Measurements from ENCODE around the gene VSIG10L2. TPM values are rescaled to one million over a fixed set of nuclear protein-coding genes. Genes with fewer than 3 reads are reported as not detected.
"Not testable (repeated sequence)": the region's sequence is repeated elsewhere in the genome, so short reads cannot be mapped to it uniquely, and the experiment has no call there.

The VSIG10L2 gene
- polyA plus RNA-seq, 4 donors = 0.01 to 0.10 TPM; not detected in 2

GRCh38 chr11:125910226-125910849, 35.5 kb upstream of the VSIG10L2 start:
- DNase-seq = no peak
- FAIRE-seq = no peak
- Histone ChIP-seq H3K27me3 (ENCODE audit: control insufficient read depth in 3 of 3, insufficient read depth in 3 of 3, low read length in 3 of 3) (peaks cover 0 to 6% (median 0%) of the 10 kb centered on the region in 3 donors), H3K4me1 (ENCODE audit: control insufficient read depth in 3 of 3, insufficient read depth in 2 of 3, low read depth in 1 of 3, low read length in 2 of 3) (no peaks in the 10 kb centered on the region), H3K27ac (ENCODE audit: low read depth in 1 of 3, low read length in 2 of 3) (no peak overlapping the region), H3K4me3 (ENCODE audit: low read depth in 1 of 3, low read length in 3 of 3) (no peak overlapping the region), H3K9me3 (ENCODE audit: control insufficient read depth in 2 of 2, insufficient read depth in 1 of 2, low read depth in 1 of 2, low read length in 1 of 2) (no peaks in the 10 kb centered on the region), H3K36me3 (ENCODE audit: control insufficient read depth in 3 of 3, insufficient read depth in 2 of 3, low read depth in 1 of 3, low read length in 3 of 3) (no peaks in the 10 kb centered on the region)
- 59 to 72% (median 66%) methylated on average over 8 of the region's 8 CpGs for WGBS, 3 donors

DNA sequence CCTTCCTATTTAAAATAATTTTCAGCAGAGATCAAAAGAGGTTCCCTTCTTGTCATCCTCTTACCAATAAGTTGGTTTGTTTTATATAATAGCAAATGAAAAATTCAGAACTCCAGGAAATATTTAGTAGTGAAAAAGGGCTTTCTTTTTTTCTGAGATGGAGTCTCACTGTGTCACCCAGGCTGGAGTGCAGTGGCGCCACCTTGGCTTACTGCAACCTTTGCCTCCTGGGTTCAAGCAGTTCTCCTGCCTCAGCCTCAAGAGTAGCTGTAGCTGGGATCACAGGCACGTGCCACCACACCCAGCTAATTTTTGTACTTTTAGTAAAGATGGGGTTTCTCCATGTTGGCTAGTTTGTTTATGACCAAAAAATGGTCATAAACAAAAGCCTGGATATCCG, 31.2 kb upstream of the VSIG10L2 start:
- H3K4me1 ChIP-seq (ENCODE audit: control insufficient read depth in 3 of 3, insufficient read depth in 2 of 3, low read depth in 1 of 3, low read length in 2 of 3); H3K27ac ChIP-seq (ENCODE audit: low read depth in 1 of 3, low read length in 2 of 3); FAIRE-seq; H3K27me3 ChIP-seq (ENCODE audit: control insufficient read depth in 3 of 3, insufficient read depth in 3 of 3, low read length in 3 of 3); DNase-seq; H3K36me3 ChIP-seq (ENCODE audit: control insufficient read depth in 3 of 3, insufficient read depth in 2 of 3, low read depth in 1 of 3, low read length in 3 of 3); H3K4me3 ChIP-seq (ENCODE audit: low read depth in 1 of 3, low read length in 3 of 3); H3K9me3 ChIP-seq (ENCODE audit: control insufficient read depth in 2 of 2, insufficient read depth in 1 of 2, low read depth in 1 of 2, low read length in 1 of 2): not testable (repeated sequence)
- 68 to 83% (median 79%) methylated on average over 3 of the region's 3 CpGs for WGBS, 3 donors

DNA sequence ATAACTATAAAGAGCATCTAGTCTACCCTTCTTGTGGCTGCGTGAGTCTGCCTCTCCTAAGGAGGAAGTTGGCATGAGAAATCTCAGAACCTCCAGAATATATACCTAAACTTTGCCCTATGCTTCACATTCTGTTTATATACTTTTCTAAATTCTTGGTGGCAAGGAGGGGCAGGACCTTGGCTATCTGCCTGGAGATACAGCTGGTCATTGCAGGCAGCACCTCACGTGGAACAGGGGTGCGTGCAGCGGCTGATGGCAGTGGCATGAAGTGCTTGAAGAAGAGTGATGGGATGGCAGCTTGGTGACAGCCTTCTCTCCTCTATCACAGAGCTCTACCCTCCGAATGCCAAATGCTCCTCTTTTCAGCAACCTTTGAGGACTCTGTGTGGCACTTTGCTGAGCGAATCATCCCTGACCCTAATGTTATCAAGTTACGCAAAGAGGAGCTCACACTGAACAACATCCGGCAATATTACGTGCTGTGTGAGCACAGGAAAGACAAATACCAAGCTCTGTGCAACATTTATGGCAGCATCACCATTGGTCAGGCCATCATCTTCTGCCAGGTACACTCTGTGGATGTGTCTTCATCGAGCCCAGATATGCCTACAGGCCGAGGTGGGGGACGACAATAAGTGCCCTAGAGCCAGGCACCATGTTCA, 29.0 kb upstream of the VSIG10L2 start:
- Histone ChIP-seq H3K27me3 (ENCODE audit: control insufficient read depth in 3 of 3, insufficient read depth in 3 of 3, low read length in 3 of 3) (peaks cover 0 to 3% (median 2%) of the 10 kb centered on the region in 3 donors), H3K9me3 (ENCODE audit: control insufficient read depth in 2 of 2, insufficient read depth in 1 of 2, low read depth in 1 of 2, low read length in 1 of 2) (no peaks in the 10 kb centered on the region), H3K4me1 (ENCODE audit: control insufficient read depth in 3 of 3, insufficient read depth in 2 of 3, low read depth in 1 of 3, low read length in 2 of 3) (peaks cover 0 to 7% (median 0%) of the 10 kb centered on the region in 3 donors), H3K4me3 (ENCODE audit: low read depth in 1 of 3, low read length in 3 of 3) (no peak overlapping the region), H3K27ac (ENCODE audit: low read depth in 1 of 3, low read length in 2 of 3) (no peak overlapping the region), H3K36me3 (ENCODE audit: control insufficient read depth in 3 of 3, insufficient read depth in 2 of 3, low read depth in 1 of 3, low read length in 3 of 3) (no peaks in the 10 kb centered on the region)
- FAIRE-seq (no peak), DNase-seq (peak; percentile 40 to 84)
- WGBS, 3 donors = 21 to 65% (median 43%) methylated on average over 12 of the region's 12 CpGs

GRCh38 chr11:125918140-125918840, 27.6 kb upstream of the VSIG10L2 start:
- H3K27me3 ChIP-seq (ENCODE audit: control insufficient read depth in 3 of 3, insufficient read depth in 3 of 3, low read length in 3 of 3) = peaks cover 0 to 3% (median 2%) of the 10 kb centered on the region in 3 donors

GRCh38 chr11:125921042-125921441, 24.8 kb upstream of the VSIG10L2 start:
- Histone ChIP-seq H3K9me3 (ENCODE audit: control insufficient read depth in 2 of 2, insufficient read depth in 1 of 2, low read depth in 1 of 2, low read length in 1 of 2) (no peaks in the 10 kb centered on the region), H3K27me3 (ENCODE audit: control insufficient read depth in 3 of 3, insufficient read depth in 3 of 3, low read length in 3 of 3) (no peaks in the 10 kb centered on the region), H3K27ac (ENCODE audit: low read depth in 1 of 3, low read length in 2 of 3) (no peak overlapping the region), H3K36me3 (ENCODE audit: control insufficient read depth in 3 of 3, insufficient read depth in 2 of 3, low read depth in 1 of 3, low read length in 3 of 3) (no peaks in the 10 kb centered on the region), H3K4me1 (ENCODE audit: control insufficient read depth in 3 of 3, insufficient read depth in 2 of 3, low read depth in 1 of 3, low read length in 2 of 3) (peaks cover 0 to 25% (median 2%) of the 10 kb centered on the region in 3 donors), H3K4me3 (ENCODE audit: low read depth in 1 of 3, low read length in 3 of 3) (no peak overlapping the region)
- 23 to 68% (median 38%) methylated on average over 9 of the region's 9 CpGs for WGBS, 3 donors
- peak; percentile 45 to 58 for DNase-seq
- no peak for FAIRE-seq

More at GRCh38 chr11:125918140-125918840, 27.6 kb upstream of the VSIG10L2 start:
- 83 to 90% (median 89%) methylated on average over 13 of the region's 13 CpGs for WGBS, 3 donors
- Histone ChIP-seq H3K27ac (ENCODE audit: low read depth in 1 of 3, low read length in 2 of 3) (no peak overlapping the region), H3K9me3 (ENCODE audit: control insufficient read depth in 2 of 2, insufficient read depth in 1 of 2, low read depth in 1 of 2, low read length in 1 of 2) (no peaks in the 10 kb centered on the region), H3K36me3 (ENCODE audit: control insufficient read depth in 3 of 3, insufficient read depth in 2 of 3, low read depth in 1 of 3, low read length in 3 of 3) (no peaks in the 10 kb centered on the region), H3K4me3 (ENCODE audit: low read depth in 1 of 3, low read length in 3 of 3) (no peak overlapping the region), H3K4me1 (ENCODE audit: control insufficient read depth in 3 of 3, insufficient read depth in 2 of 3, low read depth in 1 of 3, low read length in 2 of 3) (peaks cover 0 to 7% (median 0%) of the 10 kb centered on the region in 3 donors)
- DNase-seq (no peak), FAIRE-seq (no peak)

DNA sequence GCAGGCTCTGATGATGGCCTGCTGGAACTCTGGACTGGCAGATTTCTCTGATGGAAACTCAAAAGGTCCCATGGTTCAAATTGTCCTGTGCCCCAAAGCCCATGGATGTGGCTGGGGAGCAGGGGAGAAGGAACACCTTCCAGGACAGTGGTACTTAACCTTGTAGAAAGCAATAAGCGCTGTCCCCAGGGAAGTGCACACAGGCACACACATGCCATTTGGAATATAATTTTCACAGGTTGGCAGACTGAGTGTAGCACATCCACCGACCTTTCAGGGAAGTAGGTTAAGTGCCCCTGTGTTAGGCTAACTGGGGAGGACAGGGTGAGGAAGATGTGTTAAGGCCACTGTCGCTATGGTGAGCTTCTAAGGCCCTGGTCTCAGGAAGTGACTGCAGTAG, 23.7 kb upstream of the VSIG10L2 start:
- no peaks in the 10 kb centered on the region for H3K36me3 ChIP-seq (ENCODE audit: control insufficient read depth in 3 of 3, insufficient read depth in 2 of 3, low read depth in 1 of 3, low read length in 3 of 3)
- peaks cover 0 to 20% (median 2%) of the 10 kb centered on the region in 3 donors for H3K4me1 ChIP-seq (ENCODE audit: control insufficient read depth in 3 of 3, insufficient read depth in 2 of 3, low read depth in 1 of 3, low read length in 2 of 3)
- no peak overlapping the region for H3K4me3 ChIP-seq (ENCODE audit: low read depth in 1 of 3, low read length in 3 of 3)
- H3K27ac ChIP-seq (ENCODE audit: low read depth in 1 of 3, low read length in 2 of 3) = no peak overlapping the region
- DNase-seq (no peak), FAIRE-seq (no peak)
- no peaks in the 10 kb centered on the region for H3K27me3 ChIP-seq (ENCODE audit: control insufficient read depth in 3 of 3, insufficient read depth in 3 of 3, low read length in 3 of 3)
- 77 to 87% (median 81%) methylated on average over 3 of the region's 3 CpGs for WGBS, 3 donors
- no peaks in the 10 kb centered on the region for H3K9me3 ChIP-seq (ENCODE audit: control insufficient read depth in 2 of 2, insufficient read depth in 1 of 2, low read depth in 1 of 2, low read length in 1 of 2)

- peak; percentile 75 to 81 for DNase-seq
- H3K27ac ChIP-seq (ENCODE audit: low read depth in 1 of 3, low read length in 2 of 3) = no peak overlapping the region
- H3K4me1 ChIP-seq (ENCODE audit: control insufficient read depth in 3 of 3, insufficient read depth in 2 of 3, low read depth in 1 of 3, low read length in 2 of 3) = peaks cover 0 to 20% (median 2%) of the 10 kb centered on the region in 3 donors
- H3K9me3 ChIP-seq (ENCODE audit: control insufficient read depth in 2 of 2, insufficient read depth in 1 of 2, low read depth in 1 of 2, low read length in 1 of 2) = no peaks in the 10 kb centered on the region
- H3K27me3 ChIP-seq (ENCODE audit: control insufficient read depth in 3 of 3, insufficient read depth in 3 of 3, low read length in 3 of 3) = no peaks in the 10 kb centered on the region
- H3K36me3 ChIP-seq (ENCODE audit: control insufficient read depth in 3 of 3, insufficient read depth in 2 of 3, low read depth in 1 of 3, low read length in 3 of 3) = no peaks in the 10 kb centered on the region
- no peak for FAIRE-seq
- H3K4me3 ChIP-seq (ENCODE audit: low read depth in 1 of 3, low read length in 3 of 3) = no peak overlapping the region
- WGBS, 3 donors = 6 to 11% (median 9%) methylated on average over 8 of the region's 8 CpGs
Measured at GRCh38 chr11:125923012-125923579, 22.7 kb upstream of the VSIG10L2 start.

GRCh38 chr11:125923633-125924032, 22.2 kb upstream of the VSIG10L2 start:
- peaks cover 0 to 20% (median 2%) of the 10 kb centered on the region in 3 donors for H3K4me1 ChIP-seq (ENCODE audit: control insufficient read depth in 3 of 3, insufficient read depth in 2 of 3, low read depth in 1 of 3, low read length in 2 of 3)
- H3K27ac ChIP-seq (ENCODE audit: low read depth in 1 of 3, low read length in 2 of 3) = no peak overlapping the region
- no peak for FAIRE-seq
- no peak overlapping the region for H3K4me3 ChIP-seq (ENCODE audit: low read depth in 1 of 3, low read length in 3 of 3)
- WGBS, 3 donors = 86 to 92% (median 91%) methylated on average over 8 of the region's 8 CpGs
- no peak for DNase-seq
- no peaks in the 10 kb centered on the region for H3K36me3 ChIP-seq (ENCODE audit: control insufficient read depth in 3 of 3, insufficient read depth in 2 of 3, low read depth in 1 of 3, low read length in 3 of 3)
- H3K9me3 ChIP-seq (ENCODE audit: control insufficient read depth in 2 of 2, insufficient read depth in 1 of 2, low read depth in 1 of 2, low read length in 1 of 2) = no peaks in the 10 kb centered on the region
- H3K27me3 ChIP-seq (ENCODE audit: control insufficient read depth in 3 of 3, insufficient read depth in 3 of 3, low read length in 3 of 3) = no peaks in the 10 kb centered on the region
